Natural killer cell (primary cell): ENCODE results near the gene ZNRD2. TPM values are rescaled to one million over a fixed set of nuclear protein-coding genes. Genes with fewer than 3 reads are reported as not detected.

ENCODE experiments used
- ATAC-seq, 3 donors: fragments of 150-1000 bp in 2 of 3; fragments of 200-7000 bp in 1 of 3; cut with Tn5 transposase; 1 replicate in 1 of 3; 2 replicates in 2 of 3; pipeline ENCODE4 v1.10.0; 2021; ENCODE audit warnings: mild to moderate bottlenecking in 2 of 3, moderate library complexity in 2 of 3
- DNase-seq, 2 donors: peaks; one replicate each; pipeline versions ENCODE4 v3.0.0 to v3.0.0-alpha.2; 2013 to 2021; ENCODE audit warnings: mixed read lengths in 1 of 2
- H3K27ac ChIP-seq: one replicate; pipeline ENCODE4 v1.5.1; 2013; ENCODE audit warnings: mild to moderate bottlenecking, low read length
- H3K27me3 ChIP-seq: one replicate; pipeline ENCODE4 v1.6.1; 2013; ENCODE audit warnings: low read length; ENCODE audit not compliant: control insufficient read depth, insufficient read depth
- H3K36me3 ChIP-seq: one replicate; pipeline ENCODE4 v1.6.1; 2013; ENCODE audit warnings: low read length; ENCODE audit not compliant: control insufficient read depth, insufficient read depth
- H3K4me1 ChIP-seq: one replicate; pipeline ENCODE4 v1.6.1; 2013; ENCODE audit warnings: low read length; ENCODE audit not compliant: control insufficient read depth, insufficient read depth
- H3K4me3 ChIP-seq: one replicate; pipeline ENCODE4 v1.5.1; 2013; ENCODE audit warnings: low read length
- H3K9me3 ChIP-seq: one replicate; pipeline ENCODE4 v1.6.1; 2013; ENCODE audit warnings: low read length; ENCODE audit not compliant: control insufficient read depth, insufficient read depth
- H3K27ac Mint-ChIP-seq, 2 donors: one replicate each; pipeline ENCODE4 v1.8.0; 2022; ENCODE audit warnings: mild to moderate bottlenecking in 2 of 2, mixed read lengths in 2 of 2, moderate library complexity in 1 of 2
- H3K27me3 Mint-ChIP-seq, 2 donors: one replicate each; pipeline ENCODE4 v1.8.0; 2022; ENCODE audit warnings: low read depth in 2 of 2, mixed read lengths in 2 of 2
- H3K36me3 Mint-ChIP-seq: one replicate; pipeline ENCODE4 v1.8.0; 2022; ENCODE audit warnings: mixed read lengths
- H3K4me1 Mint-ChIP-seq, 2 donors: one replicate each; pipeline ENCODE4 v1.8.0; 2022; ENCODE audit warnings: mixed read lengths in 2 of 2
- H3K4me3 Mint-ChIP-seq: one replicate; pipeline ENCODE4 v1.8.0; 2022; ENCODE audit warnings: mild to moderate bottlenecking, moderate library complexity, mixed read lengths
- H3K9me3 Mint-ChIP-seq, 2 donors: one replicate each; pipeline ENCODE4 v1.8.0; 2022; ENCODE audit warnings: mixed read lengths in 2 of 2
- WGBS: methylation state at CpG from one replicate; pipeline ENCODE4 v1.1.7; 2013; ENCODE audit warnings: missing lambda C conversion rate; ENCODE audit not compliant: insufficient coverage; 5-methylcytosine and 5-hydroxymethylcytosine counted together
- intact Hi-C: fragments of 100-400 bp; cut with micrococcal nuclease; formaldehyde crosslinking; loops from one replicate; pipeline ENCODE4 v1.14.2; 2022
- total RNA-seq, 4 donors: library from RNA; stranded (reverse); fragments of 120-200 nt in 1 of 4; gene quantifications; one replicate each; pipeline versions ENCODE4 v1.2.3 to v1.2.4, GENCODE V29; 2013 to 2022
- TF ChIP-seq, protein P1 (sequence below): fragments of 200-600 bp; IDR thresholded peaks from one replicate; pipeline ENCODE4 v1.8.0; 2022; ENCODE audit warnings: antibody characterized with exemption

ZNRD2 gene
- total RNA-seq, 3 donors from 2014 or later (not counting 1 experiment from before 2014, with no cell fraction given) = 40.9 to 64.1 (median 60.0) TPM

- intact Hi-C loops = no loop called here
- peaks cover 44% of the 10 kb centered on the region for H3K36me3 ChIP-seq
- no peaks in the 10 kb centered on the region for H3K9me3 ChIP-seq
- no peak for ATAC-seq
- Mint-ChIP-seq H3K4me3 (no peak overlapping the region), H3K9me3 (no peaks in the 10 kb centered on the region), H3K27ac (peak overlapping the region in 1 of 2 donors; percentile 27), H3K27me3 (no peaks in the 10 kb centered on the region), H3K4me1 (peaks cover 6 to 17% of the 10 kb centered on the region in 2 donors), H3K36me3 (no peaks in the 10 kb centered on the region)
- no peaks in the 10 kb centered on the region for H3K27me3 ChIP-seq
- peaks cover 13% of the 10 kb centered on the region for H3K4me1 ChIP-seq
- no peak overlapping the region for H3K4me3 ChIP-seq
- TF ChIP-seq, protein P1, sequence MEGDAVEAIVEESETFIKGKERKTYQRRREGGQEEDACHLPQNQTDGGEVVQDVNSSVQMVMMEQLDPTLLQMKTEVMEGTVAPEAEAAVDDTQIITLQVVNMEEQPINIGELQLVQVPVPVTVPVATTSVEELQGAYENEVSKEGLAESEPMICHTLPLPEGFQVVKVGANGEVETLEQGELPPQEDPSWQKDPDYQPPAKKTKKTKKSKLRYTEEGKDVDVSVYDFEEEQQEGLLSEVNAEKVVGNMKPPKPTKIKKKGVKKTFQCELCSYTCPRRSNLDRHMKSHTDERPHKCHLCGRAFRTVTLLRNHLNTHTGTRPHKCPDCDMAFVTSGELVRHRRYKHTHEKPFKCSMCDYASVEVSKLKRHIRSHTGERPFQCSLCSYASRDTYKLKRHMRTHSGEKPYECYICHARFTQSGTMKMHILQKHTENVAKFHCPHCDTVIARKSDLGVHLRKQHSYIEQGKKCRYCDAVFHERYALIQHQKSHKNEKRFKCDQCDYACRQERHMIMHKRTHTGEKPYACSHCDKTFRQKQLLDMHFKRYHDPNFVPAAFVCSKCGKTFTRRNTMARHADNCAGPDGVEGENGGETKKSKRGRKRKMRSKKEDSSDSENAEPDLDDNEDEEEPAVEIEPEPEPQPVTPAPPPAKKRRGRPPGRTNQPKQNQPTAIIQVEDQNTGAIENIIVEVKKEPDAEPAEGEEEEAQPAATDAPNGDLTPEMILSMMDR = no peak
- 93% methylated on average over 12 of the region's 12 CpGs for WGBS
- H3K27ac ChIP-seq = no peak overlapping the region
- no peak for DNase-seq
Measured at GRCh38 chr11:65536412-65537295, 33.6 kb upstream of the ZNRD2 start.

DNA sequence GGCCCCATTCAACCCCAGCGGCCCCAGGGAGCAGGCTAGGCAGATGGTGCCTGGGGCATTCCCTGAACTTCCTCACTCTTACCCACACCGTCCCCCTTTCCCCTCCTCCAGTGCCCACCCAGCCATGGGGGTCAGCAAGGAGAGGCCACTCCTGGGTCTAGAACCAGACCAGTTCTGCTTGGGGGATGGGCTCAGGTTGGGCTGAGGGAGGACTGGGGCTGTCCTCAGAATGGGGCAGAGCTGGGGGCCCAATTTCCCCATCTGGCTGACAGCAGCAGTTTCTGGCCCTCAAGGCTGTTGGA is 33.0 kb upstream of the ZNRD2 start:
- Histone ChIP-seq H3K27ac (no peak overlapping the region), H3K9me3 (no peaks in the 10 kb centered on the region), H3K36me3 (peaks cover 40% of the 10 kb centered on the region), H3K4me3 (no peak overlapping the region), H3K27me3 (no peaks in the 10 kb centered on the region), H3K4me1 (peaks cover 15% of the 10 kb centered on the region)
- DNase-seq (no peak), ATAC-seq (no peak)
- WGBS = 90% methylated on average over 2 of the region's 2 CpGs
- peaks cover 11 to 17% of the 10 kb centered on the region in 2 donors for H3K4me1 Mint-ChIP-seq
- no peaks in the 10 kb centered on the region for H3K36me3 Mint-ChIP-seq
- peak overlapping the region; percentile 6 for H3K4me3 Mint-ChIP-seq
- no peaks in the 10 kb centered on the region for H3K27me3 Mint-ChIP-seq
- intact Hi-C loops = no loop called here
- TF ChIP-seq, protein P1 = no peak
- no peaks in the 10 kb centered on the region for H3K9me3 Mint-ChIP-seq
- peak overlapping the region in 1 of 2 donors; percentile 27 for H3K27ac Mint-ChIP-seq

- TF ChIP-seq, protein P1 = no peak
- Histone ChIP-seq H3K4me3 (no peak overlapping the region), H3K36me3 (peaks cover 35% of the 10 kb centered on the region), H3K4me1 (peaks cover 15% of the 10 kb centered on the region), H3K27me3 (no peaks in the 10 kb centered on the region), H3K27ac (no peak overlapping the region), H3K9me3 (no peaks in the 10 kb centered on the region)
- ATAC-seq (no peak), DNase-seq (no peak)
- H3K27ac Mint-ChIP-seq = no peak overlapping the region
- no peaks in the 10 kb centered on the region for H3K9me3 Mint-ChIP-seq
- WGBS = 94% methylated on average over 18 of the region's 18 CpGs
- peaks cover 11 to 19% of the 10 kb centered on the region in 2 donors for H3K4me1 Mint-ChIP-seq
- no peaks in the 10 kb centered on the region for H3K27me3 Mint-ChIP-seq
- intact Hi-C loops = no loop called here
- no peaks in the 10 kb centered on the region for H3K36me3 Mint-ChIP-seq
- H3K4me3 Mint-ChIP-seq = peak overlapping the region; percentile 25
Measured at GRCh38 chr11:65537620-65538231, 32.6 kb upstream of the ZNRD2 start.
